ENCODE measurements around the gene SMCO1. TPM values are rescaled to one million over a fixed set of nuclear protein-coding genes. Genes with fewer than 3 reads are reported as not detected.
A peak's percentile ranks its signal among the peaks of the same experiment; 100 is the strongest.
"Not testable (repeated sequence)": the region's sequence is repeated elsewhere in the genome, so short reads cannot be mapped to it uniquely, and the experiment has no call there.

Gene SMCO1
- total RNA-seq, 1 donor from 2014 or later, result not detected

DNA sequence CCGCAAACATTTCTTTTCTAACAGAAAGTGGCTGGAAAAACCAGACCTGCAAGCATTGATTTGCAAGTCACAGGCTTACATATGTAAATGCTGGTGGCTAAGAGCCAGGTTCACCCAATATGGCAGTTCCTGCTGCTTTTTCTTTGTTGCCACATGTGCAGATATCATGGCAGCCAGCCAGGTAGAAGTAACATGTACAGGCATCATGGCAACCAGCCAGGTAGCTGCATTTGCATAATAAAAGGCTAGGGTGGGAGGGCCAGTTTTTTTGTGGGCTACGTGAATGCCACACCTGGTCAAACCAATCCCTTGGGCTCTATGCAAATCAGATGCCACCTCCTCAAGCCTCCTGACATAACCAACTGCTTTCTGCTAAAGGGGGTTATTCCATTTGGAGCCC is 2.8 kb upstream of the SMCO1 start:
- no peak overlapping the region for H3K27ac Mint-ChIP-seq
- H3K36me3 Mint-ChIP-seq (ENCODE audit: low read depth), result peaks cover 32% of the 10 kb centered on the region
- H3K4me3 Mint-ChIP-seq (ENCODE audit: low read depth), result no peak overlapping the region
- DNase-seq (ENCODE audit: low spot score), result no peak
- no peaks in the 10 kb centered on the region for H3K27me3 Mint-ChIP-seq (ENCODE audit: low read depth)
- H3K9me3 Mint-ChIP-seq, result peaks cover 65% of the 10 kb centered on the region
- peaks cover 4% of the 10 kb centered on the region for H3K4me1 Mint-ChIP-seq (ENCODE audit: low read depth)
- intact Hi-C loops (cut with micrococcal nuclease), result loop anchor here (2.0 kb wide), 1 partner anchor 265 kb away; no protein-coding TSS in a partner anchor

DNA sequence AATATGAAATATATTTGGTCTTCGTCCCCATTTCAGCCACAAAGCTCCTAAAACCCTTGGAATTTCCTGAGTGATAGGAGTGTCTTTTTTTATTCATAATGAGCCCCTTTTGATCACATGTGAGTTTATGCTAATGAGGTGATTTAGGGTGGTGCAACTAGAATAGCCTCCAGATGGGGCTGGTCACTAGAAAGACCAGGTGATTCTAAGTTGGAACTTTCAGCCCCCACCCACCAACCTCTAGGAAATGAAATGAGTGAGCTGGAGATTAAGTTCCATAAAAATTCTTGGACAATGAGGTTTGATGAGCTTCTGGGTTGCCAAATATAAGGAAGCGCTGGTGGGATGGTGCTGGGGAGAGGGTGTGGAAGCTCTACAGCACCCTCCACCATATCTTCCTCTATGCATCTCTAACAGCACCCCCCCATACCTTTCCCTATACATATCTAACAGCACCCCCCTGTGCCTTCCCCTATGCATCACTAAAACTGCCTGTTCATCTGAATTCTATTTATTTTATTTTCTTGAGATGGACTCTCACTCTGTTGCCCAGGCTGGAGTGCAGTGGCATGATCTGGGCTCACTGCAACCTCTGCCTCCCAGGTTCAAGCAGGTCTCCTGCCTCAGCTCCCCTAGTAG is 2.1 kb upstream of the SMCO1 start:
- no peaks in the 10 kb centered on the region for H3K27me3 Mint-ChIP-seq (ENCODE audit: low read depth)
- intact Hi-C loops (cut with micrococcal nuclease), result no loop called here
- no peak for DNase-seq (ENCODE audit: low spot score)
- no peak overlapping the region for H3K27ac Mint-ChIP-seq
- H3K9me3 Mint-ChIP-seq, result peaks cover 60% of the 10 kb centered on the region
- H3K36me3 Mint-ChIP-seq (ENCODE audit: low read depth), result peaks cover 32% of the 10 kb centered on the region
- H3K4me3 Mint-ChIP-seq (ENCODE audit: low read depth), result no peak overlapping the region
- peaks cover 7% of the 10 kb centered on the region for H3K4me1 Mint-ChIP-seq (ENCODE audit: low read depth)

DNA sequence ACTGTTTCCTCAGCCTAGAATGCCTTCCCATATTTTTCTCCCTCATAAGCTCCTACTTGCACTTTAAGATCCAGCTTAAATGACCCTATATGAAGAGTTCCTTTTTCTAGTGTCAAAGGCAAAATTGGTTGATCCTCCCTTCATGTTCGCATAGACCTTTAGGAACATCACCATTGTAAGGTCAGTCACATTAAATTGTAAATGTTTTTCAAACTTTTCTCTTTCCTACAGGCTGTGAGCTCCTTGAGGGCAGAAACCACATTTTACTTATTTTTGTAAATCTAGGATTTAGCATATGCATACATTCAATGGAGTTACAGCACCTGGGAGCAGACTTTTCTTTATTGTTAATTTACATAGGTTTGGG is 813 bp downstream of the SMCO1 start:
- H3K27me3 Mint-ChIP-seq (ENCODE audit: low read depth), result no peaks in the 10 kb centered on the region

GRCh38 chr3:196513697-196514349 is 1.3 kb downstream of the SMCO1 start:
- no peak overlapping the region for H3K4me3 Mint-ChIP-seq (ENCODE audit: low read depth)
- peaks cover 7% of the 10 kb centered on the region for H3K36me3 Mint-ChIP-seq (ENCODE audit: low read depth)
- DNase-seq (ENCODE audit: low spot score), result no peak
- intact Hi-C loops (cut with micrococcal nuclease), result no loop called here
- H3K27me3 Mint-ChIP-seq (ENCODE audit: low read depth), result no peaks in the 10 kb centered on the region
- no peak overlapping the region for H3K27ac Mint-ChIP-seq
- H3K9me3 Mint-ChIP-seq, result peaks cover 32% of the 10 kb centered on the region
- H3K4me1 Mint-ChIP-seq (ENCODE audit: low read depth), result peaks cover 14% of the 10 kb centered on the region

More for the DNA sequence above, 813 bp downstream of the SMCO1 start:
- Mint-ChIP-seq H3K9me3 (peaks cover 37% of the 10 kb centered on the region), H3K4me3 (ENCODE audit: low read depth) (no peak overlapping the region), H3K4me1 (ENCODE audit: low read depth) (peaks cover 14% of the 10 kb centered on the region), H3K36me3 (ENCODE audit: low read depth) (peaks cover 12% of the 10 kb centered on the region), H3K27ac (no peak overlapping the region)
- intact Hi-C loops (cut with micrococcal nuclease), result no loop called here
- DNase-seq (ENCODE audit: low spot score), result no peak

DNA sequence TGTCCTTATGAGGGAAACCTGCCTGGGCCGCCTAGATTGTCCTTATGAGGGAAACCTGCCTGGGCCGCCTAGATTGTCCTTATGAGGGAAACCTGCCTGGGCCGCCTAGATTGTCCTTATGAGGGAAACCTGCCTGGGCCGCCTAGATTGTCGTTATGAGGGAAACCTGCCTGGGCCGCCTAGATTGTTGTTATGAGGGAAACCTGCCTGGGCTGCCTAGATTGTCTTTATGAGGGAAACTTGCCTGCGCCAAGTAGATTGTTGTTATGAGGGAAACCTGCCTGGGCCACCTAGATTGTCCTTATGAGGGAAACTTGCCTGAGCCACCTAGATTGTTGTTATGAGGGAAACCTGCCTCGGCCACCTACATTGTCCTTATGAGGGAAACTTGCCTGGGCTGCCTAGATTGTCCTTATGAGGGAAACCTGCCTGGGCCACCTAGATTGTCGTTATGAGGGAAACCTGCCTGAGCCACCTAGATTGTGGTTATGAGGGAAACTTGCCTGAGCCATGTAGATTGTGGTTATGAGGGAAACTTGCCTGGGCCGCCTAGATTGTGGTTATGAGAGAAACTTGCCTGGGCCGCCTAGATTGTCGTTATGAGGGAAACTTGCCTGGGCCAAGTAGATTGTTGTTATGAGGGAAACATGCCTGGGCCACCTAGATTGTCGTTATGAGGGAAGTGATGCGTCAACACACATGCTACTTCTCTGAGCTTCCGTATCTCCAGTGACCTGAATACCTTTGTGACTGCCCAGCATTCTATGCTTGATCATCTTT is 3.3 kb downstream of the SMCO1 start:
- Mint-ChIP-seq H3K9me3 (peaks cover 27% of the 10 kb centered on the region), H3K4me1 (ENCODE audit: low read depth) (peaks cover 14% of the 10 kb centered on the region), H3K27ac (peak overlapping the region; percentile 24)
- H3K4me3 Mint-ChIP-seq (ENCODE audit: low read depth); H3K27me3 Mint-ChIP-seq (ENCODE audit: low read depth); H3K36me3 Mint-ChIP-seq (ENCODE audit: low read depth); intact Hi-C loops (cut with micrococcal nuclease); DNase-seq (ENCODE audit: low spot score): not testable (repeated sequence)

- H3K27me3 Mint-ChIP-seq (ENCODE audit: low read depth); DNase-seq (ENCODE audit: low spot score); intact Hi-C loops (cut with micrococcal nuclease); H3K4me3 Mint-ChIP-seq (ENCODE audit: low read depth); H3K27ac Mint-ChIP-seq: not testable (repeated sequence)
- peaks cover 14% of the 10 kb centered on the region for H3K4me1 Mint-ChIP-seq (ENCODE audit: low read depth)
- H3K36me3 Mint-ChIP-seq (ENCODE audit: low read depth), result peaks cover 14% of the 10 kb centered on the region
- peaks cover 30% of the 10 kb centered on the region for H3K9me3 Mint-ChIP-seq
Observed at GRCh38 chr3:196511108-196511507, 4.0 kb downstream of the SMCO1 start.

DNA sequence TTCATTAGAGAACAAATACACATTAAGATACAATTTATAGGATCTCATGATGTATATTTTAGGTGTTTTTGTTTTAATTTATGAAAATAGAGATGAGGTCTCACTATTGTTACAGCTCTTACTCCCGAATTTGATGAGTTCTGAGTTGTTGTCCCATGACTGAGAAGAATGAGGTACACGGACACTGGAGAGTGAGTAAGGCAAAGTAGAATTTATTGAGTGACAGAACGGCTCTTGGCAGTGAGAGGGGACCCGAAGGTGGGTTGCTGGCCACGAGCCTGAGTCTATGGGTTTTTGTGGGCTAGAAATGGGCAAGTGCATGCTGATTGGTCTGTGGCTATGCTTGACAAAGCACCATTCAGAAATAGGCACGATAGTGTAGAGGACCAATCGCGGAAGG is 8.5 kb downstream of the SMCO1 start:
- Mint-ChIP-seq H3K4me3 (ENCODE audit: low read depth) (no peak overlapping the region), H3K27ac (no peak overlapping the region), H3K4me1 (ENCODE audit: low read depth) (peaks cover 9% of the 10 kb centered on the region), H3K36me3 (ENCODE audit: low read depth) (peaks cover 25% of the 10 kb centered on the region), H3K27me3 (ENCODE audit: low read depth) (no peaks in the 10 kb centered on the region), H3K9me3 (peaks cover 14% of the 10 kb centered on the region)
- intact Hi-C loops (cut with micrococcal nuclease), result no loop called here
- no peak for DNase-seq (ENCODE audit: low spot score)

- H3K27ac Mint-ChIP-seq, result peak overlapping the region; percentile 38
- no peaks in the 10 kb centered on the region for H3K27me3 Mint-ChIP-seq (ENCODE audit: low read depth)
- intact Hi-C loops (cut with micrococcal nuclease), result loop anchor here (5.0 kb wide), 1 partner anchor 187 kb away; the partner anchor contains the start of gene DYNLT2B
- peaks cover 14% of the 10 kb centered on the region for H3K9me3 Mint-ChIP-seq
- DNase-seq (ENCODE audit: low spot score), result no peak
- H3K4me1 Mint-ChIP-seq (ENCODE audit: low read depth), result peaks cover 17% of the 10 kb centered on the region
- H3K36me3 Mint-ChIP-seq (ENCODE audit: low read depth), result peaks cover 46% of the 10 kb centered on the region
- H3K4me3 Mint-ChIP-seq (ENCODE audit: low read depth), result no peak overlapping the region
Observed at GRCh38 chr3:196504556-196504955, 10.6 kb downstream of the SMCO1 start.

DNA sequence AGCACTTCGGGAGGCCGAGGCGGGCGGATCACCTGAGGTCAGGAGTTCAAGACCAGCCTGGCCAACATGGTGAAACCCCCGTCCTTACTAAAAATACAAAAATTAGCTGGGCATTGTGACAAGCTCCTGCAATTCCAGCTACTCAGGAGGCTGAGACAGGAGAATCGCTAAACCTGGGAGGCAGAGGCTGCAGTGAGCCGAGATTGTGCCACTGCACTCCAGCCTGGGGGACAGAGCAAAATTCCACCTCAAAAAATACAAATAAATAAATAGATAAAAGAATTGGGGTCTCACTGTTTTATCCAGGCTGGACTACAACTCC is 11.1 kb downstream of the SMCO1 start:
- not testable (repeated sequence) for DNase-seq (ENCODE audit: low spot score); H3K27me3 Mint-ChIP-seq (ENCODE audit: low read depth)
- peak overlapping the region; percentile 99 for H3K4me3 Mint-ChIP-seq (ENCODE audit: low read depth)
- peak overlapping the region; percentile 73 for H3K27ac Mint-ChIP-seq
- intact Hi-C loops (cut with micrococcal nuclease), result loop anchor here (5.0 kb wide), 1 partner anchor 187 kb away; the partner anchor contains the start of gene DYNLT2B
- peaks cover 22% of the 10 kb centered on the region for H3K4me1 Mint-ChIP-seq (ENCODE audit: low read depth)
- peaks cover 51% of the 10 kb centered on the region for H3K36me3 Mint-ChIP-seq (ENCODE audit: low read depth)
- H3K9me3 Mint-ChIP-seq, result peaks cover 14% of the 10 kb centered on the region

DNA sequence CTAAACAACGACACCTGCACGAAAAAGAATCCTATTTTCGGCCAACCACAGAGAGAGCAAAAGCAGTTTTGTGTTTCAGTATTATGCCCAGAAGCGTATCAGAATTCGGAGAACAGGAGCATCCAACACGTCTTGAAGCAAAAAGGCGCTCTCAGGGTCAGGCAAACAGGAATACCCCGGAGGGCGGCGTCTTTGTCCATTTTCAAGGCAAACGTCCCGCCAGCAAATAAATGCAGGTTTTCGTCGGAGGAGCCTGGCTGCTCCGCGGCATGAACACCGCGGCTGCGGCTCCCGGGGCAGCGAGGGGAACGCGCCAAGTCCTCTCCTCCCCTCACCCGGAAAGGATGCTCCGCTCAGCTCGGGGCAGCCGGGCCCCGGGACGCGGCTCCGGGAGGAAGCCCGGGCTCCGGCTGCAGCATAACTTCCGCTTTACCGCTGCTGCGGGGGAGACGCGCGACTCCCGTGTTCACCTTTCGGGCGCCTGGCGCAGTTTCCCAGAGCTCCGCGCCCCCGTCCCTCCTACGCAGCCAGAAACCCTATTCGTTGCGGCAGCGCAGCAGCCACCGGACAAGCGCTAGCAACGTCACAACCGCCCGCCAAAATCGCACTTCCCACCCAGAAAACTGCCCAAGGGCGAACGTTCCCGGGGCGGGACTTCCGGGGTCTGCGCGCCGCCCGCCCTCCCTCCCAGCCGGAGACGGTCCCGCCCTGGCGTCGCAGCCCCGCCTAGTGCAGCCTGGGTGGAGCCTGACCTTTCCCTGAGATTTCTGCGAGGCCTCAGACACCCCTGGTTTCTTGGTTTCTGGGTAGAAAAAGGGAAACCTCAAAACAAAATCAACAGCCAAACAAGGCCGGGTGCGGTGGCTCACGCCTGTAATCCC is 11.7 kb downstream of the SMCO1 start, which contains the start of gene RNF168:
Gene RNF168 (minus strand): TSS at position 573 of the 881 bp plus-strand sequence. CDS start 595 bp downstream, outside the sequence.
- H3K9me3 Mint-ChIP-seq, result peaks cover 14% of the 10 kb centered on the region
- H3K27ac Mint-ChIP-seq, result peak within 1 kb of the TSS; percentile 100
- H3K27me3 Mint-ChIP-seq (ENCODE audit: low read depth), result no peaks in the 10 kb centered on the region
- peak within 1 kb of the TSS; percentile 99 for H3K4me3 Mint-ChIP-seq (ENCODE audit: low read depth)
- DNase-seq (ENCODE audit: low spot score), result peak; percentile 91
- H3K36me3 Mint-ChIP-seq (ENCODE audit: low read depth), result peaks cover 55% of the 10 kb centered on the region
- intact Hi-C loops (cut with micrococcal nuclease), result loop anchor here (1.0 to 5.0 kb wide), 6 partner anchors 24 to 321 kb away; partner anchors contain the start of genes DYNLT2B, FBXO45 and WDR53
- peaks cover 24% of the 10 kb centered on the region for H3K4me1 Mint-ChIP-seq (ENCODE audit: low read depth)

GRCh38 chr3:196502775-196503195 is 12.4 kb downstream of the SMCO1 start:
- Mint-ChIP-seq H3K4me3 (ENCODE audit: low read depth) (peak overlapping the region; percentile 99), H3K27me3 (ENCODE audit: low read depth) (no peaks in the 10 kb centered on the region), H3K9me3 (peaks cover 14% of the 10 kb centered on the region), H3K27ac (peak overlapping the region; percentile 100), H3K4me1 (ENCODE audit: low read depth) (peaks cover 25% of the 10 kb centered on the region), H3K36me3 (ENCODE audit: low read depth) (peaks cover 62% of the 10 kb centered on the region)
- intact Hi-C loops (cut with micrococcal nuclease), result loop anchor here (1.0 to 5.0 kb wide), 6 partner anchors 25 to 320 kb away; partner anchors contain the start of genes DYNLT2B, FBXO45 and WDR53
- DNase-seq (ENCODE audit: low spot score), result peak; percentile 60
